MV-4-11 (cell line): ENCODE results near the gene SPATA31E1.
"Not testable (repeated sequence)": the region's sequence is repeated elsewhere in the genome, so short reads cannot be mapped to it uniquely, and the experiment has no call there.

Experiments used
- DNase-seq: peaks from one replicate; lab custom pipeline; 2025; lab: John Stamatoyannopoulos, UW

Gene SPATA31E1

GRCh38 chr9:87886210-87886932 is 3.7 kb downstream of the SPATA31E1 start:
- no peak for DNase-seq

- DNase-seq: no peak
These were observed 4.3 kb downstream of the SPATA31E1 start for GRCh38 chr9:87886933-87887505.

- no peak for DNase-seq
These were observed 5.2 kb downstream of the SPATA31E1 start for GRCh38 chr9:87887661-87888480.

GRCh38 chr9:87888501-87888900 is 5.8 kb downstream of the SPATA31E1 start:
- DNase-seq: no peak

- DNase-seq: no peak
These were observed 6.6 kb downstream of the SPATA31E1 start for GRCh38 chr9:87889065-87889881.

- no peak for DNase-seq
These were observed 7.2 kb downstream of the SPATA31E1 start for GRCh38 chr9:87889882-87890252.

- no peak for DNase-seq
These were observed 8.2 kb downstream of the SPATA31E1 start for GRCh38 chr9:87890837-87891236.

GRCh38 chr9:87891754-87892153 is 9.1 kb downstream of the SPATA31E1 start:
- DNase-seq: peak; percentile 14

- no peak for DNase-seq
These were observed 10.3 kb downstream of the SPATA31E1 start for GRCh38 chr9:87892956-87893355.

GRCh38 chr9:87894998-87895625 is 12.4 kb downstream of the SPATA31E1 start:
- DNase-seq: no peak

GRCh38 chr9:87896891-87897290 is 14.2 kb downstream of the SPATA31E1 start:
- no peak for DNase-seq

- no peak for DNase-seq
These were observed 15.5 kb downstream of the SPATA31E1 start for GRCh38 chr9:87898151-87898550.

- DNase-seq: not testable (repeated sequence)
These were observed 19.7 kb downstream of the SPATA31E1 start for GRCh38 chr9:87902371-87902770.

GRCh38 chr9:87909310-87910041 is 26.8 kb downstream of the SPATA31E1 start:
- DNase-seq: no peak

- DNase-seq: no peak
These were observed 28.1 kb downstream of the SPATA31E1 start for GRCh38 chr9:87910821-87911220.

- DNase-seq: not testable (repeated sequence)
These were observed 35.0 kb downstream of the SPATA31E1 start, which contains the start of gene SPATA31C1 for GRCh38 chr9:87917662-87918061. Gene SPATA31C1, plus strand, starts transcription at chr9:87917962.

GRCh38 chr9:87919013-87919412 is 36.3 kb downstream of the SPATA31E1 start:
- DNase-seq: not testable (repeated sequence)

GRCh38 chr9:87921561-87921960 is 38.9 kb downstream of the SPATA31E1 start:
- not testable (repeated sequence) for DNase-seq

- DNase-seq: peak; percentile 38
These were observed 40.3 kb downstream of the SPATA31E1 start for GRCh38 chr9:87923012-87923411.

GRCh38 chr9:87924851-87925250 is 42.2 kb downstream of the SPATA31E1 start:
- not testable (repeated sequence) for DNase-seq

- not testable (repeated sequence) for DNase-seq
These were observed 46.5 kb downstream of the SPATA31E1 start for GRCh38 chr9:87929152-87929551.
